ENCODE measurements around the gene CCSER1. TPM values are rescaled to one million over a fixed set of nuclear protein-coding genes. Genes with fewer than 3 reads are reported as not detected.

CCSER1 gene
- total and polyA plus RNA-seq, 4 donors, result 3.5 to 66.1 (median 14.5) TPM

- H3K4me3 ChIP-seq (ENCODE audit: low read depth, low read length), result no peak overlapping the region
- no peaks in the 10 kb centered on the region for H3K4me1 ChIP-seq (ENCODE audit: control insufficient read depth, insufficient read depth, low read length)
- no CpG with 5 or more reads among the region's 1 CpG for WGBS (ENCODE audit: insufficient coverage)
- no peaks in the 10 kb centered on the region for H3K36me3 ChIP-seq (ENCODE audit: control insufficient read depth, insufficient read depth, low read length)
- H3K27me3 ChIP-seq (ENCODE audit: control insufficient read depth, insufficient read depth, low read length), result no peaks in the 10 kb centered on the region
- H3K9me3 ChIP-seq (ENCODE audit: control insufficient read depth, insufficient read depth, low read length), result no peaks in the 10 kb centered on the region
- DNase-seq (ENCODE audit: low read depth in 4 of 6, low spot score in 6 of 6), result no peak
- no peak overlapping the region for H3K27ac ChIP-seq (ENCODE audit: low read depth, low read length)
Measured at GRCh38 chr4:90760059-90760458, 632.9 kb downstream of the CCSER1 start.

GRCh38 chr4:90766837-90767236, 639.6 kb downstream of the CCSER1 start:
- WGBS (ENCODE audit: insufficient coverage), result no CpG with 5 or more reads among the region's 2 CpGs
- no peaks in the 10 kb centered on the region for H3K4me1 ChIP-seq (ENCODE audit: control insufficient read depth, insufficient read depth, low read length)
- no peaks in the 10 kb centered on the region for H3K27me3 ChIP-seq (ENCODE audit: control insufficient read depth, insufficient read depth, low read length)
- H3K9me3 ChIP-seq (ENCODE audit: control insufficient read depth, insufficient read depth, low read length), result no peaks in the 10 kb centered on the region
- no peaks in the 10 kb centered on the region for H3K36me3 ChIP-seq (ENCODE audit: control insufficient read depth, insufficient read depth, low read length)
- DNase-seq (ENCODE audit: low read depth in 4 of 6, low spot score in 6 of 6), result peak in 1 of 6 donors; percentile 21
- no peak overlapping the region for H3K27ac ChIP-seq (ENCODE audit: low read depth, low read length)
- H3K4me3 ChIP-seq (ENCODE audit: low read depth, low read length), result no peak overlapping the region

- no peaks in the 10 kb centered on the region for H3K27me3 ChIP-seq (ENCODE audit: control insufficient read depth, insufficient read depth, low read length)
- no peaks in the 10 kb centered on the region for H3K36me3 ChIP-seq (ENCODE audit: control insufficient read depth, insufficient read depth, low read length)
- no peak overlapping the region for H3K27ac ChIP-seq (ENCODE audit: low read depth, low read length)
- DNase-seq (ENCODE audit: low read depth in 4 of 6, low spot score in 6 of 6), result no peak
- no peak overlapping the region for H3K4me3 ChIP-seq (ENCODE audit: low read depth, low read length)
- WGBS (ENCODE audit: insufficient coverage), result 71% methylated on average over 1 of the region's 1 CpG
- H3K9me3 ChIP-seq (ENCODE audit: control insufficient read depth, insufficient read depth, low read length), result no peaks in the 10 kb centered on the region
- H3K4me1 ChIP-seq (ENCODE audit: control insufficient read depth, insufficient read depth, low read length), result no peaks in the 10 kb centered on the region
Measured at GRCh38 chr4:90769251-90769650, 642.1 kb downstream of the CCSER1 start.

- H3K4me3 ChIP-seq (ENCODE audit: low read depth, low read length), result no peak overlapping the region
- no peak for DNase-seq (ENCODE audit: low read depth in 4 of 6, low spot score in 6 of 6)
- no peaks in the 10 kb centered on the region for H3K36me3 ChIP-seq (ENCODE audit: control insufficient read depth, insufficient read depth, low read length)
- no peaks in the 10 kb centered on the region for H3K27me3 ChIP-seq (ENCODE audit: control insufficient read depth, insufficient read depth, low read length)
- WGBS (ENCODE audit: insufficient coverage), result no CpG with 5 or more reads among the region's 1 CpG
- H3K27ac ChIP-seq (ENCODE audit: low read depth, low read length), result no peak overlapping the region
- no peaks in the 10 kb centered on the region for H3K4me1 ChIP-seq (ENCODE audit: control insufficient read depth, insufficient read depth, low read length)
- no peaks in the 10 kb centered on the region for H3K9me3 ChIP-seq (ENCODE audit: control insufficient read depth, insufficient read depth, low read length)
Measured at GRCh38 chr4:90780193-90780592, 653.0 kb downstream of the CCSER1 start.

GRCh38 chr4:90786602-90787001, 659.4 kb downstream of the CCSER1 start:
- Histone ChIP-seq H3K36me3 (ENCODE audit: control insufficient read depth, insufficient read depth, low read length) (no peaks in the 10 kb centered on the region), H3K4me1 (ENCODE audit: control insufficient read depth, insufficient read depth, low read length) (no peaks in the 10 kb centered on the region), H3K4me3 (ENCODE audit: low read depth, low read length) (no peak overlapping the region), H3K9me3 (ENCODE audit: control insufficient read depth, insufficient read depth, low read length) (no peaks in the 10 kb centered on the region), H3K27me3 (ENCODE audit: control insufficient read depth, insufficient read depth, low read length) (no peaks in the 10 kb centered on the region), H3K27ac (ENCODE audit: low read depth, low read length) (no peak overlapping the region)
- no CpG with 5 or more reads among the region's 1 CpG for WGBS (ENCODE audit: insufficient coverage)
- DNase-seq (ENCODE audit: low read depth in 4 of 6, low spot score in 6 of 6), result no peak

- Histone ChIP-seq H3K27me3 (ENCODE audit: control insufficient read depth, insufficient read depth, low read length) (no peaks in the 10 kb centered on the region), H3K4me3 (ENCODE audit: low read depth, low read length) (no peak overlapping the region), H3K36me3 (ENCODE audit: control insufficient read depth, insufficient read depth, low read length) (no peaks in the 10 kb centered on the region), H3K9me3 (ENCODE audit: control insufficient read depth, insufficient read depth, low read length) (no peaks in the 10 kb centered on the region), H3K4me1 (ENCODE audit: control insufficient read depth, insufficient read depth, low read length) (no peaks in the 10 kb centered on the region), H3K27ac (ENCODE audit: low read depth, low read length) (no peak overlapping the region)
- DNase-seq (ENCODE audit: low read depth in 4 of 6, low spot score in 6 of 6), result no peak
- 100% methylated on average over 2 of the region's 2 CpGs for WGBS (ENCODE audit: insufficient coverage)
Measured at GRCh38 chr4:90792696-90793095, 665.5 kb downstream of the CCSER1 start.

GRCh38 chr4:90798948-90799347, 671.8 kb downstream of the CCSER1 start:
- H3K4me3 ChIP-seq (ENCODE audit: low read depth, low read length), result no peak overlapping the region
- DNase-seq (ENCODE audit: low read depth in 4 of 6, low spot score in 6 of 6), result peak in 1 of 6 donors; percentile 1
- WGBS (ENCODE audit: insufficient coverage), result 88% methylated on average over 6 of the region's 6 CpGs

GRCh38 chr4:90799895-90800294, 672.7 kb downstream of the CCSER1 start:
- Histone ChIP-seq H3K27me3 (ENCODE audit: control insufficient read depth, insufficient read depth, low read length) (no peaks in the 10 kb centered on the region), H3K4me1 (ENCODE audit: control insufficient read depth, insufficient read depth, low read length) (no peaks in the 10 kb centered on the region), H3K9me3 (ENCODE audit: control insufficient read depth, insufficient read depth, low read length) (no peaks in the 10 kb centered on the region), H3K4me3 (ENCODE audit: low read depth, low read length) (no peak overlapping the region), H3K36me3 (ENCODE audit: control insufficient read depth, insufficient read depth, low read length) (no peaks in the 10 kb centered on the region), H3K27ac (ENCODE audit: low read depth, low read length) (no peak overlapping the region)
- DNase-seq (ENCODE audit: low read depth in 4 of 6, low spot score in 6 of 6), result no peak
- WGBS (ENCODE audit: insufficient coverage), result 100% methylated on average over 3 of the region's 4 CpGs

More at GRCh38 chr4:90798948-90799347, 671.8 kb downstream of the CCSER1 start:
- no peaks in the 10 kb centered on the region for H3K36me3 ChIP-seq (ENCODE audit: control insufficient read depth, insufficient read depth, low read length)
- H3K4me1 ChIP-seq (ENCODE audit: control insufficient read depth, insufficient read depth, low read length), result no peaks in the 10 kb centered on the region
- no peaks in the 10 kb centered on the region for H3K27me3 ChIP-seq (ENCODE audit: control insufficient read depth, insufficient read depth, low read length)
- no peak overlapping the region for H3K27ac ChIP-seq (ENCODE audit: low read depth, low read length)
- no peaks in the 10 kb centered on the region for H3K9me3 ChIP-seq (ENCODE audit: control insufficient read depth, insufficient read depth, low read length)

GRCh38 chr4:90815569-90815968, 688.4 kb downstream of the CCSER1 start:
- DNase-seq (ENCODE audit: low read depth in 4 of 6, low spot score in 6 of 6), result no peak
- Histone ChIP-seq H3K36me3 (ENCODE audit: control insufficient read depth, insufficient read depth, low read length) (no peaks in the 10 kb centered on the region), H3K4me3 (ENCODE audit: low read depth, low read length) (no peak overlapping the region), H3K9me3 (ENCODE audit: control insufficient read depth, insufficient read depth, low read length) (peaks cover 2% of the 10 kb centered on the region), H3K4me1 (ENCODE audit: control insufficient read depth, insufficient read depth, low read length) (no peaks in the 10 kb centered on the region), H3K27me3 (ENCODE audit: control insufficient read depth, insufficient read depth, low read length) (no peaks in the 10 kb centered on the region), H3K27ac (ENCODE audit: low read depth, low read length) (no peak overlapping the region)
- WGBS (ENCODE audit: insufficient coverage), result no CpG with 5 or more reads among the region's 4 CpGs

GRCh38 chr4:90816754-90817153, 689.6 kb downstream of the CCSER1 start:
- Histone ChIP-seq H3K9me3 (ENCODE audit: control insufficient read depth, insufficient read depth, low read length) (peaks cover 2% of the 10 kb centered on the region), H3K36me3 (ENCODE audit: control insufficient read depth, insufficient read depth, low read length) (no peaks in the 10 kb centered on the region), H3K27me3 (ENCODE audit: control insufficient read depth, insufficient read depth, low read length) (no peaks in the 10 kb centered on the region), H3K27ac (ENCODE audit: low read depth, low read length) (no peak overlapping the region), H3K4me1 (ENCODE audit: control insufficient read depth, insufficient read depth, low read length) (no peaks in the 10 kb centered on the region), H3K4me3 (ENCODE audit: low read depth, low read length) (no peak overlapping the region)
- no peak for DNase-seq (ENCODE audit: low read depth in 4 of 6, low spot score in 6 of 6)
- no CpG with 5 or more reads among the region's 2 CpGs for WGBS (ENCODE audit: insufficient coverage)

Measured in spinal cord (tissue), 10 donors.